Activated B cell treated with CpG ODN at 0.5 μM for 24 hours (primary cell): Measurements from ENCODE around the gene FGGY. TPM values are rescaled to one million over a fixed set of nuclear protein-coding genes. Genes with fewer than 3 reads are reported as not detected.

Source experiments
- ATAC-seq: fragments of 200-7000 bp; cut with Tn5 transposase; one replicate; pipeline ENCODE4 v1.10.0; 2021; ENCODE audit warnings: low read depth, mild to moderate bottlenecking, moderate library complexity
- CTCF ChIA-PET: fragments of 350-600 bp; sonication (Branson Sonifier 250); formaldehyde crosslinking; loops from one replicate; lab custom pipeline; 2021; ENCODE audit warnings: antibody characterized with exemption; lab: Charles Lee
- POLR2A ChIA-PET: fragments of 350-600 bp; sonication (Branson Sonifier 250); formaldehyde crosslinking; loops from one replicate; lab custom pipeline; 2021; ENCODE audit warnings: antibody characterized with exemption; lab: Charles Lee
- DNase-seq: peaks from one replicate; pipeline ENCODE4 v3.0.0; 2022
- H3K27ac Mint-ChIP-seq: one replicate; pipeline ENCODE4 v1.8.0; 2020; ENCODE audit warnings: mixed read lengths
- H3K27me3 Mint-ChIP-seq: one replicate; pipeline ENCODE4 v1.8.0; 2021; ENCODE audit warnings: mixed read lengths
- H3K36me3 Mint-ChIP-seq: one replicate; pipeline ENCODE4 v1.8.0; 2021; ENCODE audit warnings: low read depth, mixed read lengths
- H3K4me1 Mint-ChIP-seq: one replicate; pipeline ENCODE4 v1.8.0; 2021; ENCODE audit warnings: mixed read lengths
- H3K4me3 Mint-ChIP-seq: one replicate; pipeline ENCODE4 v1.8.0; 2020; ENCODE audit warnings: mild to moderate bottlenecking, mixed read lengths
- H3K9me3 Mint-ChIP-seq: one replicate; pipeline ENCODE4 v1.8.0; 2020; ENCODE audit warnings: mixed read lengths
- CTCF ChIP-seq: fragments of 200-600 bp; IDR thresholded peaks from one replicate; pipeline ENCODE4 v1.8.0; 2022; ENCODE audit warnings: antibody characterized with exemption, mild to moderate bottlenecking
- intact Hi-C: fragments of 100-400 bp; cut with micrococcal nuclease; formaldehyde crosslinking; loops from one replicate; pipeline ENCODE4 v1.15.1; 2024
- total RNA-seq: library from RNA; stranded (reverse); gene quantifications from 2 replicates; pipeline ENCODE4 v1.2.3, GENCODE V29; 2022

FGGY gene
- total RNA-seq, 1 donor from 2014 or later, result 24.0 TPM

- Mint-ChIP-seq H3K4me1 (no peaks in the 10 kb centered on the region), H3K27me3 (no peaks in the 10 kb centered on the region), H3K9me3 (peaks cover 12% of the 10 kb centered on the region), H3K36me3 (peaks cover 16% of the 10 kb centered on the region), H3K27ac (no peak overlapping the region), H3K4me3 (no peak overlapping the region)
- DNase-seq, result no peak
- no peak for TF ChIP-seq CTCF
- intact Hi-C loops, result no loop called here
- ChIA-PET CTCF (no interaction called here), POLR2A (no interaction called here)
- no peak for ATAC-seq
These were observed 176.9 kb downstream of the FGGY start for GRCh38 chr1:59473831-59474230.

GRCh38 chr1:59474496-59474895 lies 177.6 kb downstream of the FGGY start:
- peaks cover 9% of the 10 kb centered on the region for H3K9me3 Mint-ChIP-seq
- H3K36me3 Mint-ChIP-seq, result peaks cover 12% of the 10 kb centered on the region
- intact Hi-C loops, result no loop called here
- TF ChIP-seq CTCF, result no peak
- CTCF ChIA-PET, result no interaction called here
- no peaks in the 10 kb centered on the region for H3K27me3 Mint-ChIP-seq
- DNase-seq, result no peak
- no peak overlapping the region for H3K4me3 Mint-ChIP-seq
- no peaks in the 10 kb centered on the region for H3K4me1 Mint-ChIP-seq
- POLR2A ChIA-PET, result no interaction called here
- ATAC-seq, result no peak
- H3K27ac Mint-ChIP-seq, result no peak overlapping the region

GRCh38 chr1:59475737-59476136 lies 178.8 kb downstream of the FGGY start:
- ChIA-PET CTCF (no interaction called here), POLR2A (no interaction called here)
- H3K36me3 Mint-ChIP-seq, result peaks cover 5% of the 10 kb centered on the region
- H3K9me3 Mint-ChIP-seq, result peaks cover 6% of the 10 kb centered on the region
- intact Hi-C loops, result no loop called here
- DNase-seq, result no peak
- no peaks in the 10 kb centered on the region for H3K27me3 Mint-ChIP-seq
- no peak overlapping the region for H3K27ac Mint-ChIP-seq
- no peak for ATAC-seq
- no peak for TF ChIP-seq CTCF
- no peak overlapping the region for H3K4me3 Mint-ChIP-seq
- no peaks in the 10 kb centered on the region for H3K4me1 Mint-ChIP-seq

GRCh38 chr1:59477286-59477685 lies 180.4 kb downstream of the FGGY start:
- peaks cover 5% of the 10 kb centered on the region for H3K36me3 Mint-ChIP-seq

GRCh38 chr1:59477867-59478266 lies 181.0 kb downstream of the FGGY start:
- CTCF ChIA-PET, result no interaction called here
- no peaks in the 10 kb centered on the region for H3K27me3 Mint-ChIP-seq
- no peak overlapping the region for H3K27ac Mint-ChIP-seq
- no peak overlapping the region for H3K4me3 Mint-ChIP-seq
- peaks cover 7% of the 10 kb centered on the region for H3K4me1 Mint-ChIP-seq
- DNase-seq, result no peak
- TF ChIP-seq CTCF, result no peak
- POLR2A ChIA-PET, result no interaction called here
- no peaks in the 10 kb centered on the region for H3K9me3 Mint-ChIP-seq
- intact Hi-C loops, result no loop called here
- H3K36me3 Mint-ChIP-seq, result peaks cover 5% of the 10 kb centered on the region
- no peak for ATAC-seq

More at GRCh38 chr1:59477286-59477685, 180.4 kb downstream of the FGGY start:
- intact Hi-C loops, result no loop called here
- DNase-seq, result no peak
- no peak for TF ChIP-seq CTCF
- no peak overlapping the region for H3K27ac Mint-ChIP-seq
- peaks cover 4% of the 10 kb centered on the region for H3K4me1 Mint-ChIP-seq
- H3K4me3 Mint-ChIP-seq, result no peak overlapping the region
- H3K9me3 Mint-ChIP-seq, result no peaks in the 10 kb centered on the region
- no peak for ATAC-seq
- CTCF ChIA-PET, result no interaction called here
- POLR2A ChIA-PET, result no interaction called here
- no peaks in the 10 kb centered on the region for H3K27me3 Mint-ChIP-seq
